Liver (tissue), 9 donors: ENCODE measurements around the gene IL10RB. TPM values are rescaled to one million over a fixed set of nuclear protein-coding genes. Genes with fewer than 3 reads are reported as not detected.
A peak's percentile ranks its signal among the peaks of the same experiment; 100 is the strongest.

Experiments used
- DNase-seq: peaks from one replicate; pipeline ENCODE4 v3.0.0-alpha.2; 2017; ENCODE audit warnings: low spot score
- H3K27ac ChIP-seq, 2 donors: one replicate each; pipeline ENCODE4 v1.7.0; 2013; ENCODE audit warnings: inconsistent platforms in 2 of 2, low read length in 2 of 2, control low read depth in 1 of 2, low read depth in 1 of 2, mild to moderate bottlenecking in 1 of 2
- H3K27me3 ChIP-seq, 4 donors: one replicate each; pipeline versions ENCODE4 v1.6.1 to v1.7.0; 2013; ENCODE audit warnings: low read length in 3 of 4, inconsistent platforms in 1 of 4, mild to moderate bottlenecking in 1 of 4, moderate library complexity in 1 of 4; ENCODE audit not compliant: control insufficient read depth in 4 of 4, insufficient read depth in 4 of 4
- H3K36me3 ChIP-seq, 4 donors: one replicate each; pipeline versions ENCODE4 v1.6.1 to v1.7.0; 2013; ENCODE audit warnings: low read length in 3 of 4, mild to moderate bottlenecking in 3 of 4, low read depth in 1 of 4, moderate library complexity in 1 of 4; ENCODE audit not compliant: control insufficient read depth in 4 of 4, insufficient read depth in 3 of 4
- H3K4me1 ChIP-seq, 4 donors: one replicate each; pipeline versions ENCODE4 v1.6.1 to v1.7.0; 2013; ENCODE audit warnings: low read length in 3 of 4, mild to moderate bottlenecking in 3 of 4, moderate library complexity in 1 of 4; ENCODE audit not compliant: control insufficient read depth in 4 of 4, insufficient read depth in 4 of 4
- H3K4me3 ChIP-seq, 3 donors: one replicate each; pipeline versions ENCODE4 v1.6.1 to v1.7.0; 2013; ENCODE audit warnings: low read length in 3 of 3, control low read depth in 1 of 3, low read depth in 1 of 3, mild to moderate bottlenecking in 1 of 3
- H3K9ac ChIP-seq, 2 donors: one replicate each; pipeline ENCODE4 v1.7.0; 2013; ENCODE audit warnings: low read length in 2 of 2, mild to moderate bottlenecking in 2 of 2, moderate library complexity in 2 of 2, control low read depth in 1 of 2, low read depth in 1 of 2
- H3K9me3 ChIP-seq, 4 donors: one replicate each; pipeline versions ENCODE4 v1.6.1 to v1.7.0; 2013; ENCODE audit warnings: low read length in 3 of 4; ENCODE audit not compliant: control insufficient read depth in 4 of 4
- EGR1 ChIP-seq, 2 donors: IDR thresholded peaks; 2 replicates each; pipeline ENCODE4 v1.6.1; 2016 to 2018; ENCODE audit warnings: antibody characterized with exemption in 2 of 2, low read depth in 2 of 2
- FOXA2 ChIP-seq: IDR thresholded peaks from 2 replicates; pipeline ENCODE4 v1.6.1; 2016; ENCODE audit warnings: antibody characterized with exemption
- GABPA ChIP-seq, 2 donors: IDR thresholded peaks in 1 of 2; conservative IDR thresholded peaks in 1 of 2; 2 replicates each; pipeline ENCODE4 v1.6.1; 2016; ENCODE audit warnings: antibody characterized with exemption in 2 of 2, mild to moderate bottlenecking in 1 of 2, moderate library complexity in 1 of 2
- HNF4G ChIP-seq: IDR thresholded peaks from 2 replicates; pipeline ENCODE4 v1.6.1; 2016; ENCODE audit warnings: antibody characterized with exemption
- JUND ChIP-seq, 2 donors: IDR thresholded peaks; 2 replicates each; pipeline ENCODE4 v1.6.1; 2016; ENCODE audit warnings: antibody characterized with exemption in 2 of 2
- NR2F2 ChIP-seq: IDR thresholded peaks from 2 replicates; pipeline ENCODE4 v1.6.1; 2016; ENCODE audit warnings: antibody characterized with exemption
- RAD21 ChIP-seq, 2 donors: IDR thresholded peaks; 2 replicates each; pipeline ENCODE4 v1.6.1; 2016; ENCODE audit warnings: antibody characterized with exemption in 2 of 2, mild to moderate bottlenecking in 2 of 2
- RXRA ChIP-seq, 2 donors: IDR thresholded peaks; 2 replicates each; pipeline ENCODE4 v1.6.1; 2017 to 2018; ENCODE audit warnings: antibody characterized with exemption in 2 of 2, mild to moderate bottlenecking in 1 of 2
- SP1 ChIP-seq: IDR thresholded peaks from 2 replicates; pipeline ENCODE4 v1.6.1; 2018; ENCODE audit warnings: antibody characterized with exemption, mild to moderate bottlenecking
- TAF1 ChIP-seq: conservative IDR thresholded peaks from 2 replicates; pipeline ENCODE4 v1.6.1; 2016; ENCODE audit warnings: antibody characterized with exemption, mild to moderate bottlenecking
- WGBS: extraction: QIAGEN DNeasy Blood & Tissue Kit; methylation state at CpG from one replicate; pipeline ENCODE4 v1.1.7; 2013; 5-methylcytosine and 5-hydroxymethylcytosine counted together
- polyA plus RNA-seq, 2 donors: library from polyadenylated mRNA; stranded (reverse) in 1 of 2; unstranded in 1 of 2; fragments of 200-250 nt in 1 of 2; fragments of >200 nt in 1 of 2; fragmentation: Nextera tagmentation in 1 of 2; extraction: Ambion mirVana in 1 of 2; gene quantifications; one replicate each; pipeline versions ENCODE4 v1.2.1 to v1.2.3, GENCODE V29; 2013 to 2015
- total RNA-seq, 2 donors: library from RNA; depleted of rRNA; stranded (reverse); fragments of >200 nt; gene quantifications; one replicate each; pipeline ENCODE4 v1.2.3, GENCODE V29; 2014
- TF ChIP-seq, protein P1 (sequence below): IDR thresholded peaks from 2 replicates; pipeline ENCODE4 v1.6.1; 2016; ENCODE audit warnings: antibody characterized with exemption
- TF ChIP-seq, protein P2 (sequence below): IDR thresholded peaks from 2 replicates; pipeline ENCODE4 v1.6.1; 2016; ENCODE audit warnings: antibody characterized with exemption
- TF ChIP-seq, protein P3 (sequence below): fragments of 150-350 bp; IDR thresholded peaks from 2 replicates; pipeline ENCODE4 v1.5.1; 2017; ENCODE audit warnings: improper control_type of control experiment, low read depth, low read length; ENCODE audit not compliant: missing input control
- donor health status: healthy.
- donor health status: healthy.
- donor health status: healthy.
- donor health status: healthy.
- donor health status: healthy.

IL10RB gene
- total RNA-seq (10 to 100 TPM; 19.2 to 22.1 TPM), polyA plus RNA-seq (10 to 100 TPM; 16.1 to 18.5 TPM)

DNA sequence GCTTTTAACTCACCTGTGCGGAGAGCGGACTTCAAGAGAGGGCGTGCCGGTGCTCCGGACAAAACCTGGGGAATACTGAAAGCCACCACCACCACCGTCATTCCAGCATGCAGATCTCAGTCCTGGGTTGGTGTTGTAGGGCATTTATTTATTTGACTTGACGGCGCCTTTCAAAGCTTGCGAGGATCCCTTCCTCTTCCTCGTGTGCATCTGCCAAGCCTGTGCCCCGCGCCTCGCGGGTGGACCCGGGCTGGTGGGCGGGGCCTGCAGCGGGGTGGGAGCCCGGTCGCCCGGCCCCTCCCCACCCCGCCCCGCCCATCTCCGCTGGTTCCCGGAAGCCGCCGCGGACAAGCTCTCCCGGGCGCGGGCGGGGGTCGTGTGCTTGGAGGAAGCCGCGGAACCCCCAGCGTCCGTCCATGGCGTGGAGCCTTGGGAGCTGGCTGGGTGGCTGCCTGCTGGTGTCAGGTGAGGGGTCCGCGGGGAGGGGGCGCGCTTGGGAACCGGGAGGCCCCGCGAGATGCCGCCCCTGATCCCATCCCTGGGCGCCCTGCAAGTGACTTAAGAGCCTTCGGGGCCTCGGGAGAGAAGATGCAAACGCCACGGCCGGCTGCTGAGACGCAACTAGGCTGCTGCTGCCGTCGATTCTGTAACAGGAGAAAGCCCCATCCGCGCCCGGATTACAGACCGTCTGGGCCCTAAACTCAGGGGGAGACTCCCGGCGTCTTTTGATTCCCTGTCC lies at the start of gene IL10RB:
Gene IL10RB (plus strand): TSS at position 318 of the 739 bp plus-strand sequence. CDS start 99 bp downstream, at position 417.
- Histone ChIP-seq H3K4me3 (peak within 1 kb of the TSS; percentile 59 to 80 (median 75)), H3K27me3 (no peaks in the 10 kb centered on the region), H3K27ac (peak within 1 kb of the TSS; percentile 86 to 91), H3K9ac (peak within 1 kb of the TSS; percentile 82), H3K4me1 (peaks cover 2 to 40% (median 20%) of the 10 kb centered on the region in 4 donors), H3K9me3 (no peaks in the 10 kb centered on the region), H3K36me3 (peaks cover 0 to 11% (median 6%) of the 10 kb centered on the region in 4 donors)
- DNase-seq, result peak; percentile 85
- TF ChIP-seq TAF1, result no peak
- peak in 1 of 2 donors; percentile 13 for TF ChIP-seq RAD21 (IDR thresholded peaks at IDR 0.05)
- WGBS, result 2% methylated on average over 60 of the region's 60 CpGs

DNA sequence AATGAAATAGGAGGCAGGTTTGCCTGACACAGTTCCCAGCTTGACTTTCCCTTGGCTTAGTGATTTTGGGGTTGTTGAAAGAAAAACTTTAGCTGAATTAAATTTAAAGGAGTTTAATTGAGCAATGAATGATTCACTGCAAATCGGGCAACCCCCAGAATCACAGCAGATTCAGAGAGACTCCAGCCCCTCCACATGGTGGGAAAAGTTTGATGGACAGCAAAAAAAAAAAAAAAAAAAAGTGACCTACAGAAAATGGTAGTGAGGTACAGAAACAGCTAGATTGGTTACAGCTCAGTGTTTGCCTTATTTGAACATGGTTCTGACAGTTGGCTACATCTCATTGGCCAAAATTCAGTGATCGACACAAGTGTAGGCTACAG lies 49.0 kb upstream of the IL10RB start:
- Histone ChIP-seq H3K27ac (peak overlapping the region in 1 of 2 donors; percentile 55), H3K4me3 (no peak overlapping the region), H3K27me3 (no peaks in the 10 kb centered on the region), H3K4me1 (peaks cover 6 to 19% (median 15%) of the 10 kb centered on the region in 4 donors), H3K9ac (peak overlapping the region in 1 of 2 donors; percentile 17), H3K9me3 (no peaks in the 10 kb centered on the region), H3K36me3 (no peaks in the 10 kb centered on the region)
- 95% methylated on average over 2 of the region's 2 CpGs for WGBS
- no peak for DNase-seq
- TF ChIP-seq, protein P1, sequence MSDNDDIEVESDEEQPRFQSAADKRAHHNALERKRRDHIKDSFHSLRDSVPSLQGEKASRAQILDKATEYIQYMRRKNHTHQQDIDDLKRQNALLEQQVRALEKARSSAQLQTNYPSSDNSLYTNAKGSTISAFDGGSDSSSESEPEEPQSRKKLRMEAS, result no peak
- TF ChIP-seq, protein P2, sequence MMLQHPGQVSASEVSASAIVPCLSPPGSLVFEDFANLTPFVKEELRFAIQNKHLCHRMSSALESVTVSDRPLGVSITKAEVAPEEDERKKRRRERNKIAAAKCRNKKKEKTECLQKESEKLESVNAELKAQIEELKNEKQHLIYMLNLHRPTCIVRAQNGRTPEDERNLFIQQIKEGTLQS, result no peak
- TF ChIP-seq TAF1, result no peak
- no peak for TF ChIP-seq RXRA (IDR thresholded peaks at IDR 0.05)
- no peak for TF ChIP-seq GABPA (IDR thresholded peaks at IDR 0.05 in 1 of 2, conservative IDR thresholded peaks at IDR 0.05 in 1 of 2)
- TF ChIP-seq RAD21 (IDR thresholded peaks at IDR 0.05), result no peak

DNA sequence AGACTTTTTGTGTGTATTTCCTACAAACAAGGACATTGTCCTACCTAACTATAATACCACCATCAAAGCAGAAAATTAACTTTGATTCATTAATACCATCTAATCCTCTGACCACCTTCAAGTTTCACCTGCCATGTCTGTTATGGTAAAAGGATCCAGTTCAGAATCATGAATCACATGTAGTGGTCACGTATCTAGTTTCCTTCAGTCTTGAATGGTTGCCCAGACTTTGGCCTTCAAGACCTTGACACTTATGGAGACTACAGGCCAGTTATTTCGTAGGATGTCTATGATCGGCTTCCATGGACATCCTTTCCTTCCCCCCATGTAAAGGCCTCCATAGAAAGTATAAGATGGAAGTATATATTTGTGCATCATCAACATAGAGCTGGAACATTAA lies 46.9 kb upstream of the IL10RB start:
- peaks cover 6 to 22% (median 13%) of the 10 kb centered on the region in 4 donors for H3K4me1 ChIP-seq
- WGBS, result 95% methylated on average over 3 of the region's 3 CpGs
- no peaks in the 10 kb centered on the region for H3K27me3 ChIP-seq
- H3K9ac ChIP-seq, result no peak overlapping the region
- no peak overlapping the region for H3K4me3 ChIP-seq
- no peak overlapping the region for H3K27ac ChIP-seq
- DNase-seq, result no peak
- TF ChIP-seq, protein P3, sequence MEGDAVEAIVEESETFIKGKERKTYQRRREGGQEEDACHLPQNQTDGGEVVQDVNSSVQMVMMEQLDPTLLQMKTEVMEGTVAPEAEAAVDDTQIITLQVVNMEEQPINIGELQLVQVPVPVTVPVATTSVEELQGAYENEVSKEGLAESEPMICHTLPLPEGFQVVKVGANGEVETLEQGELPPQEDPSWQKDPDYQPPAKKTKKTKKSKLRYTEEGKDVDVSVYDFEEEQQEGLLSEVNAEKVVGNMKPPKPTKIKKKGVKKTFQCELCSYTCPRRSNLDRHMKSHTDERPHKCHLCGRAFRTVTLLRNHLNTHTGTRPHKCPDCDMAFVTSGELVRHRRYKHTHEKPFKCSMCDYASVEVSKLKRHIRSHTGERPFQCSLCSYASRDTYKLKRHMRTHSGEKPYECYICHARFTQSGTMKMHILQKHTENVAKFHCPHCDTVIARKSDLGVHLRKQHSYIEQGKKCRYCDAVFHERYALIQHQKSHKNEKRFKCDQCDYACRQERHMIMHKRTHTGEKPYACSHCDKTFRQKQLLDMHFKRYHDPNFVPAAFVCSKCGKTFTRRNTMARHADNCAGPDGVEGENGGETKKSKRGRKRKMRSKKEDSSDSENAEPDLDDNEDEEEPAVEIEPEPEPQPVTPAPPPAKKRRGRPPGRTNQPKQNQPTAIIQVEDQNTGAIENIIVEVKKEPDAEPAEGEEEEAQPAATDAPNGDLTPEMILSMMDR, result no peak
- no peak for TF ChIP-seq TAF1
- TF ChIP-seq, protein P2, result no peak
- TF ChIP-seq EGR1 (IDR thresholded peaks at IDR 0.05; ENCODE audit: low read depth in 2 of 2), result no peak
- TF ChIP-seq JUND (IDR thresholded peaks at IDR 0.05), result no peak
- no peak for TF ChIP-seq FOXA2
- TF ChIP-seq, protein P1, result no peak
- TF ChIP-seq HNF4G, result no peak
- TF ChIP-seq SP1, result no peak
- TF ChIP-seq NR2F2, result no peak
- TF ChIP-seq GABPA (IDR thresholded peaks at IDR 0.05 in 1 of 2, conservative IDR thresholded peaks at IDR 0.05 in 1 of 2), result no peak
- H3K36me3 ChIP-seq, result no peaks in the 10 kb centered on the region
- no peaks in the 10 kb centered on the region for H3K9me3 ChIP-seq
